Right lobe of liver (tissue), 4 donors: ENCODE measurements around the gene CKAP5.

ENCODE experiments used
- POLR2A ChIP-seq: fragments of 450-650 bp; IDR thresholded peaks from one replicate; pipeline ENCODE4 v1.6.1; 2017; ENCODE audit warnings: antibody characterized with exemption, mild to moderate bottlenecking
- TF ChIP-seq, protein P1 (sequence below), 4 donors: fragments of 200-600 bp in 3 of 4; fragments of 450-650 bp in 1 of 4; IDR thresholded peaks; one replicate each; pipeline versions ENCODE4 v1.5.1 to v1.8.0; 2016 to 2022; ENCODE audit warnings: antibody characterized with exemption in 4 of 4, mild to moderate bottlenecking in 2 of 4
- donor health status: DM: no; HTN: no; CAD: no.
- donor health status: DM: no; HTN: no; CAD: no.
- donor health status: DM: no; HTN: yes; CAD: no.

GRCh38 chr11:46836431-46836830 is 9.6 kb downstream of the CKAP5 start:
- TF ChIP-seq, protein P1, sequence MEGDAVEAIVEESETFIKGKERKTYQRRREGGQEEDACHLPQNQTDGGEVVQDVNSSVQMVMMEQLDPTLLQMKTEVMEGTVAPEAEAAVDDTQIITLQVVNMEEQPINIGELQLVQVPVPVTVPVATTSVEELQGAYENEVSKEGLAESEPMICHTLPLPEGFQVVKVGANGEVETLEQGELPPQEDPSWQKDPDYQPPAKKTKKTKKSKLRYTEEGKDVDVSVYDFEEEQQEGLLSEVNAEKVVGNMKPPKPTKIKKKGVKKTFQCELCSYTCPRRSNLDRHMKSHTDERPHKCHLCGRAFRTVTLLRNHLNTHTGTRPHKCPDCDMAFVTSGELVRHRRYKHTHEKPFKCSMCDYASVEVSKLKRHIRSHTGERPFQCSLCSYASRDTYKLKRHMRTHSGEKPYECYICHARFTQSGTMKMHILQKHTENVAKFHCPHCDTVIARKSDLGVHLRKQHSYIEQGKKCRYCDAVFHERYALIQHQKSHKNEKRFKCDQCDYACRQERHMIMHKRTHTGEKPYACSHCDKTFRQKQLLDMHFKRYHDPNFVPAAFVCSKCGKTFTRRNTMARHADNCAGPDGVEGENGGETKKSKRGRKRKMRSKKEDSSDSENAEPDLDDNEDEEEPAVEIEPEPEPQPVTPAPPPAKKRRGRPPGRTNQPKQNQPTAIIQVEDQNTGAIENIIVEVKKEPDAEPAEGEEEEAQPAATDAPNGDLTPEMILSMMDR (IDR thresholded peaks at IDR 0.05), result no peak
- TF ChIP-seq POLR2A, result no peak
